Fibroblast of lung (primary cell): ENCODE results near the gene AADAT.

ENCODE experiments used
- CTCF ChIP-seq, 2 donors: IDR thresholded peaks in 1 of 2; conservative IDR thresholded peaks in 1 of 2; 1 replicate in 1 of 2; 2 replicates in 1 of 2; pipeline ENCODE4 v1.5.1; 2011 to 2012; ENCODE audit warnings: low read length in 2 of 2, control low read depth in 1 of 2, inconsistent platforms in 1 of 2, low read depth in 1 of 2, mild to moderate bottlenecking in 1 of 2
- EZH2 ChIP-seq: IDR thresholded peaks from 2 replicates; pipeline ENCODE4 v1.5.1; 2012; ENCODE audit warnings: low read length, control low read depth, mild to moderate bottlenecking; ENCODE audit errors: missing control alignments

DNA sequence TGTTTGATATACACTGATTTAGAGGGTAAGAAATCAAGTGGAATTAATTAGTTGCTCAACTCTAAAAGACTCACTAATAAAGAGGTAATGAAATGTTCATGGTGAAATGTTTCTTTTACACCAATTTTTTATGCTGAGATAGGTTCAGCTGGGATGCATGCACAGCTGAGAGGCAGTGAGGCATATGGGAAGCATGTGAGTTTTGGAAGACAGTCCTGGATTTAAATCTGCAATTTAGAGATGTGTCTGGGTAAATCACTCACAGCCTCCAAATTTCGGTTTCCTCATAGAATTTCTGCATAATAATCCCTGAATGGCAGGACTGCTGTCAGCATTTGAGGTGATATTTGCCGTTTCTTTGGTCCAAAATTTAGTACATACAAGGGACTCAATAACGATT lies 48.2 kb upstream of the AADAT start:
- TF ChIP-seq CTCF (conservative IDR thresholded peaks at IDR 0.05 in 1 of 2, IDR thresholded peaks at IDR 0.05 in 1 of 2; ENCODE audit: low read depth in 1 of 2, low read length in 2 of 2) (no peak), EZH2 (no peak)
